HepG2 (cell line): ENCODE measurements around the gene RPS28. TPM values are rescaled to one million over a fixed set of nuclear protein-coding genes. Genes with fewer than 3 reads are reported as not detected.

Experiments used
- CAMTA2 ChIP-seq: sonication (generic); formaldehyde crosslinking; IDR thresholded peaks from 2 replicates; pipeline ENCODE4 v1.4.0; 2020; ENCODE audit warnings: mild to moderate bottlenecking, missing genetic modification reagents, borderline replicate concordance
- HMGXB4 ChIP-seq, 2 experiments: sonication (generic) in 1 of 2; formaldehyde crosslinking in 1 of 2; IDR thresholded peaks; 2 replicates each; pipeline versions ENCODE4 v1.4.0 to v1.6.1; 2018 to 2020; ENCODE audit warnings: missing genetic modification reagents in 2 of 2, borderline replicate concordance in 1 of 2, low read depth in 1 of 2, mild to moderate bottlenecking in 1 of 2, missing biosample characterization in 1 of 2
- HOXD1 ChIP-seq: sonication (generic); formaldehyde crosslinking; IDR thresholded peaks from 2 replicates; pipeline ENCODE4 v1.5.0; 2020; ENCODE audit warnings: missing genetic modification reagents
- MIER2 ChIP-seq: IDR thresholded peaks from 2 replicates; pipeline ENCODE4 v1.6.1; 2016; ENCODE audit warnings: missing biosample characterization, missing genetic modification reagents
- MTF1 ChIP-seq: sonication (generic); formaldehyde crosslinking; IDR thresholded peaks from 2 replicates; pipeline ENCODE4 v1.5.0; 2020; ENCODE audit warnings: missing genetic modification reagents
- NR1H2 ChIP-seq: sonication (generic); formaldehyde crosslinking; IDR thresholded peaks from 2 replicates; pipeline ENCODE4 v1.8.1; 2022; ENCODE audit warnings: low read depth, missing genetic modification reagents, borderline replicate concordance
- PRDM10 ChIP-seq: sonication (generic); formaldehyde crosslinking; IDR thresholded peaks from 2 replicates; pipeline ENCODE4 v1.4.0; 2020; ENCODE audit warnings: low read depth, missing genetic modification reagents
- PRDM15 ChIP-seq: sonication (generic); formaldehyde crosslinking; IDR thresholded peaks from 2 replicates; pipeline ENCODE4 v1.4.0; 2020; ENCODE audit warnings: missing genetic modification reagents
- TRIM24 ChIP-seq: sonication (generic); formaldehyde crosslinking; IDR thresholded peaks from 2 replicates; pipeline ENCODE4 v1.8.0; 2022; ENCODE audit warnings: mild to moderate bottlenecking, missing genetic modification reagents
- ZNF180 ChIP-seq: sonication (generic); formaldehyde crosslinking; IDR thresholded peaks from 2 replicates; pipeline ENCODE4 v1.4.0; 2020; ENCODE audit warnings: low read depth, missing genetic modification reagents, borderline replicate concordance
- ZNF367 ChIP-seq: sonication (generic); formaldehyde crosslinking; IDR thresholded peaks from 2 replicates; pipeline ENCODE4 v1.4.0; 2020; ENCODE audit warnings: missing genetic modification reagents, borderline replicate concordance
- ZNF530 ChIP-seq: sonication (generic); formaldehyde crosslinking; IDR thresholded peaks from 2 replicates; pipeline ENCODE4 v1.5.0; 2020; ENCODE audit warnings: low read depth, mild to moderate bottlenecking, missing genetic modification reagents
- ZNF710 ChIP-seq: sonication (generic); formaldehyde crosslinking; IDR thresholded peaks from 2 replicates; pipeline ENCODE4 v1.5.0; 2020; ENCODE audit warnings: mild to moderate bottlenecking, missing genetic modification reagents, borderline replicate concordance
- polyA plus RNA-seq, 8 experiments: library from polyadenylated mRNA; depleted of rRNA in 3 of 8; stranded (reverse) in 7 of 8; unstranded in 1 of 8; fragments of >200 nt; fragmentation: Illumina TruSeq in 4 of 8; extraction: Trizol in 4 of 8; gene quantifications; 2 replicates each; pipeline versions ENCODE4 v1.2.1 to v1.2.3, GENCODE V29; 2011 to 2016; ENCODE audit warnings: low read depth in 4 of 8, missing spikeins in 1 of 8, mixed read lengths in 1 of 8; ENCODE audit not compliant: insufficient read depth in 1 of 8
- total RNA-seq, 5 experiments: library from RNA; depleted of rRNA; stranded (reverse); fragments of >200 nt; fragmentation: Illumina TruSeq; extraction: Trizol; gene quantifications; 2 replicates each; pipeline ENCODE4 v1.2.3, GENCODE V29; 2016; ENCODE audit warnings: low read depth in 1 of 5

The RPS28 gene
- total and polyA plus RNA-seq, 2 of the 13 experiments (the other 11 are each of a cell fraction or from before 2014, with no cell fraction given) = 281 to 545 TPM

- TF ChIP-seq PRDM10 (CRISPR knock-in tag) (no peak; the same call in 1 of the 2 replicates), MIER2 (no peak), MTF1 (CRISPR knock-in tag) (no peak), ZNF710 (CRISPR knock-in tag) (0 out of 2 replicates have a peak, but pooled peaks have one; percentile 63), ZNF180 (CRISPR knock-in tag) (peak; percentile 74; the same call in 1 of the 2 replicates), HOXD1 (CRISPR knock-in tag) (0 out of 2 replicates have a peak, but pooled peaks have one; percentile 65), ZNF367 (CRISPR knock-in tag) (no peak), ZNF530 (peak; percentile 44; the same call in 1 of the 2 replicates), PRDM15 (peak; percentile 47), NR1H2 (CRISPR knock-in tag) (0 out of 2 replicates have a peak, but pooled peaks have one; percentile 76), TRIM24 (CRISPR knock-in tag) (no peak), CAMTA2 (0 out of 2 replicates have a peak, but pooled peaks have one; percentile 55), HMGXB4 (CRISPR knock-in tag; IDR thresholded peaks at IDR 0.05; ENCODE audit: borderline replicate concordance in 1 of 2, low read depth in 1 of 2) (peak; percentile 91 to 92)
These were observed at the start of gene RPS28, which contains the start of gene NDUFA7 (continued) for GRCh38 chr19:8321067-8321985.
